Measurements from ENCODE around the gene AKT2. TPM values are rescaled to one million over a fixed set of nuclear protein-coding genes. Genes with fewer than 3 reads are reported as not detected.

Gene AKT2
- total RNA-seq, 2 experiments from 2014 or later, result 139 to 141 TPM

DNA sequence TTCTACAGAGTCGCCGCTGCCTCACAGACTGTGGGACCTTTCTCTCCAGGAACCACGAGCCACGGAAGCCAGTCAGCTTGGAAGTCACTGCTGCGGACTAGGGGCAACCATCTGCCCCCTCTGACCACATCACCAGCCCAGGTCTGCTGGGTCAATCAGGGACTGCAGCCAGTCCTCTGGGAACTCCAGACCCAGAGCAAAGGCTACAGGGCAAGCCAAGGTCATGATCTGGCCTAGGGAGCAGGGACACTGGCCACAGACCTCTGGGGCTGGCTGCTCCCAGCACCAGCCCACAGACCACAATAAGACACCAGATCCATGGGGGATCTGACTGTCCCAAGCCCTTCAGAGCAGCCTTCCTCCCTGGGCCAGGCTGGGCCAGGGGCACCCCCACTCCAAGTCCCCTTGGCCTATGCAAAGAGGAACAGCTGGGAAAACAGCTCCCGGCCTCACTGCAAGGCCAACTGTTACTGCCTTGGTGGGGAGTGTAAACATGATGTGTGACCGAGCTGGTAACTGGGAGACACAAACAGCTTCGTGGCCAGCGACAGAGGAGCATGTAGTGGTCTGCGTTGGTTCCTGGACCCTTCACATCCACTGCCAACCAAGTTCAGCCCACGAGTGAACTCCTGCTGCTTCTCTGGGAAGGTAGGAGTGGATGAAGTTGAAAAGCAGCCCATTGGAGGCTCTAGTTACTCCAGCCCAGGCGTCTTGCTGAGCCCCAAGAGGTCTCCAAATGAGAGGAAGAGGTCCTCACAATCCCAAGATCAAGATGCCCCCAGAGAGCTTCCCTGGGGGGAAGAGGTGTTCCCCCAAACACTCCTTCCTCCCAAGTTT lies 1.5 kb downstream of the AKT2 start:
- Mint-ChIP-seq H3K4me1 (peaks cover 51% of the 10 kb centered on the region), H3K27ac (peak overlapping the region; percentile 99), H3K36me3 (peaks cover 6% of the 10 kb centered on the region), H3K27me3 (no peaks in the 10 kb centered on the region), H3K9me3 (no peaks in the 10 kb centered on the region), H3K4me3 (peak overlapping the region; percentile 98)
- DNase-seq, result no peak

DNA sequence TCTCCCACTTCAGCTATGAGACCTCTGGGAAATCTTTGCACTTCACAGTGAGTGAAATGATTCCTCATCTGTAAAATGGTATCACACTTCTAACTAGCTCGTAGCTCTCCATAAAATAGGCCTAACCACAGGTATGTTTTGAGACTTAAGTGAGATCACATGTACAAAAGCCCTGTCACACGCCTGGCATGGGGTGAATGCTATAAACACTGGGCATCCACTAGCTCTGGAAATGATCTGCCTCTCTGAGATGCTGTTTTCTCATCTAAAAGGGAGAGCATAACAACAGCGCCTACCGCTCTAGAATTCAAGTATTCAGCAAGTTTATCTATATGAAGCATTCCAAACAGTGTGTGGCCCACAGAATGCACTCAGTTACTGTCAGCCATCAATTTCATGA lies 2.2 kb downstream of the AKT2 start:
- no peaks in the 10 kb centered on the region for H3K9me3 Mint-ChIP-seq
- no peak for DNase-seq
- no peaks in the 10 kb centered on the region for H3K27me3 Mint-ChIP-seq
- peaks cover 6% of the 10 kb centered on the region for H3K36me3 Mint-ChIP-seq
- H3K27ac Mint-ChIP-seq, result peak overlapping the region; percentile 99
- peak overlapping the region; percentile 98 for H3K4me3 Mint-ChIP-seq
- H3K4me1 Mint-ChIP-seq, result peaks cover 58% of the 10 kb centered on the region

DNA sequence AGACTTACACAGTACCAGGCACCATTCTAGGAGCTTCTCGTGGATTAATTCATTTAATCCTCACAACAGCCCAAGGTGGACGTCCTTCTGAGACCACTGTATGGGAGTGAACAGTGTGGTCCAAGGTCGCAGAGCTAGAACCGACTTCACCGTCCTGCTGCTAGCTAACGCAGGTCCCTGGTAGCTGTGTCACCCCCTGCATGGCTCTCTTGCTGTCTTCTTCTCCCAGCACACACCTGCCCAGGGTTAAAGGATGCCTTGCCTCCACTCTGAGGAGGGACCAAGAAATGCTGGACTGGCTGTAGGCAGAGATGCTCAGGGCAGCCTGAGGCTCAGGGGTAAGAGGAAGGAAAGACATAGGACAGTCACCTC lies 3.0 kb downstream of the AKT2 start:
- DNase-seq, result no peak
- Mint-ChIP-seq H3K4me3 (no peak overlapping the region), H3K27me3 (no peaks in the 10 kb centered on the region), H3K36me3 (peaks cover 6% of the 10 kb centered on the region), H3K9me3 (no peaks in the 10 kb centered on the region), H3K4me1 (peaks cover 65% of the 10 kb centered on the region), H3K27ac (no peak overlapping the region)

DNA sequence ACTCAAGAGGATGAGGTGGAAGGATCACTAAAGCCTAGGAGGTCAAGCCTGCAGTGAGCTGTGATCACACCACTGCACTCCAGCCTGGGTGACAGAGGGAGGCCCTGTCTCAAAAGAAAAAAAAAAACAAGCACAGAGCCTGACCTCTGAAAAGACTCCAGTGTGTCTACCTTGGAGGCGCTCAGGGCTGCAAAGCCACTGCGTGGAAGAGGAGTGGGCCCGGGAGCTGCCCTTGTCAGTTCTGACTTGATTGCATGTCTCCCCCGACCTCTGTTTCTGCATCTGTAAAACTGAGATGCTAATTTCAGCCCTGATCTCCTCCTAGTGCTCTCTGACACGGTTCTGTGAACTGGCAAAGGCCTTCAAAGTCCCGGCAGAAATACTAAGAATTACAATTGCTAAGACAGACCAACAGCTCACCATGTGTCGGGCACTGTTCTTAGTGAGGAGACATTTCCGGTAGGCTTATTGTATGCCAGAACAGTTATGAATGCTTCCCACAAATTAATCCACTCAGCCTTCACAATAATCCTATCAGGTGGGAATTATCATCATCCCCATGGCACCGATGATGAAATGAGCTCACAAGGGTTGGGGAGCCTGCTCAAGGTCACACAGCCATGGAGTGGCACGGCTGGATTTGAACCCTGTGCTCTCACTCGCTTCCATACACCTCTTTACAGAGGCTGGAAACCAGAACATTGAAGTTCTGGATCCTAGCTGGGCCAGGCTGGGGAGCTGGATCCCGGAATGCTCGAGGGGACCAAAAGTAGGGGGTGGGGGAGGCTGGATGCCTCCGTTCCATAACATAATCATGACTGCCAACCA lies 3.5 kb downstream of the AKT2 start:
- Mint-ChIP-seq H3K27me3 (no peaks in the 10 kb centered on the region), H3K36me3 (peaks cover 6% of the 10 kb centered on the region), H3K4me3 (no peak overlapping the region), H3K4me1 (peaks cover 64% of the 10 kb centered on the region), H3K9me3 (no peaks in the 10 kb centered on the region), H3K27ac (peak overlapping the region; percentile 20)
- DNase-seq, result no peak

DNA sequence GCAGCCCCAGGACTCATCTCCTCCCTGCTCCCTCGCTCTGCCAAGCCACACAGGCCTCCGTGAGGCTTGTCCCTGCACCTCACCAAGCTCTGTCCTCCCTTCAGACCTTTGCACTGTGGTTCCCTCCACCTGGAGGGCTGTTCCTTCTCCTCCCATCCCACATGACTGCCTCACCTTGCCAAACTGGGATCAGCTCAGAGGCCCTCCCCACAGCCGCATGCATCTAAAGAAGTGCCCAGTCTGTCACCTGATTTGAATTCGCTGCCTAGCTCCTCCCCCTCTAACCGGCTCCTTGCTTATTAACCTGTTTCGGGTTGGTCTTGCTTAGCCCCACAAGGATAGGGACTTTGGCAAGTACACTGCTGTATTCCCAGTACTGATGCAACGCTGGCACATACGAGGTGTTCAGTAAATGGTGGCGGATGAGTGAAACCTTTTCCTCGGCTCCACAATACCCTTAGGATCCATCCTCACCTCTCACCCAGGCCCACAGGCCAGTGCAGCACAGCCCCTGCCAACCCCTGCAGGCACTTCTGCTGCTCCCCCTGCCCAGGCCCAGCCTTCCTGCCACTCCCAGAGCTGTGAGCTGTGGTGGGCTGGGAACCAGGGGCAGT lies 4.4 kb downstream of the AKT2 start:
- Mint-ChIP-seq H3K27ac (peak overlapping the region; percentile 60), H3K27me3 (no peaks in the 10 kb centered on the region), H3K4me3 (peak overlapping the region; percentile 16), H3K9me3 (no peaks in the 10 kb centered on the region), H3K4me1 (peaks cover 61% of the 10 kb centered on the region), H3K36me3 (peaks cover 6% of the 10 kb centered on the region)
- no peak for DNase-seq

DNA sequence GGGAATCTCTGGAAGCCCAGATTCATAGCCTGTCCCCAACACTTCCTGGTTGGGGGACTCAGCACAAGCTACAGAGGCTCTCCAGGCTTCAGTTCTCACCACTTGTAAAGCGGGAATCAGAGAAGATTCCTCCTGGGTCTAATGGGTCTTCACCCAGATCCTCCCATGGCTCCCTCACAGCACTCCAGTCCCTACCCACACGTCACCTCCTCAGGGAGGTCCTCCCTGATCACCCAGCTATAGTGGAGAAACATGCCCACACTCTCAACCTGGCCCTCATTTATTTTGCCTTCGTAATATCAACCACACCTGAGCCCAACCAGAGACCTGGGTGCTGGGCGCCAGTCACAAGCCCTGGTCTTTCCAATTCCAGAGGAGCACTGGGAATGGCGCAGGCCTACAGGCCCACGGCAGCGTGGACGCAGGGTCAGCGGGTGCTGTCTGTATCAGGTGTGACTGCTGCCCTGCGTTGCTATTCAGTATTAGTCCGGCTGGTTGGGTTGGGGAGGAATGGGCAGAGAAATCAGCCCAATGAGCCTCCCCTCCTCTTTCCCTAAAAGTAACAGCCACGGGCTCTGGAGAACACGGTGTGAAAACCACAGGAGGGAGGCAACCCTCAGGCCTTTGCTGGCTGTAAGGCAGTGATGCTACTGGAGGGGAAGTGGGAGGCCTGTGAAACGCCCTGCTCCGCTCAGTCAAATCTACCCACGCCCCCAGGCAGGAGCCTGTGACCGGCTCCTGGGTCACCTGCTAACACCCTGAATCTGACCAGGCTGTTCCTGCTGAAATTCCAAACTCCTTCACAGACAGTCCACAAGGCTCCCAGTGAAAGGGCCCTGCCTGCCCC lies 5.2 kb downstream of the AKT2 start:
- H3K27me3 Mint-ChIP-seq, result no peaks in the 10 kb centered on the region
- peak overlapping the region; percentile 16 for H3K4me3 Mint-ChIP-seq
- DNase-seq, result no peak
- peaks cover 63% of the 10 kb centered on the region for H3K4me1 Mint-ChIP-seq
- H3K27ac Mint-ChIP-seq, result peak overlapping the region; percentile 60
- no peaks in the 10 kb centered on the region for H3K9me3 Mint-ChIP-seq
- H3K36me3 Mint-ChIP-seq, result peaks cover 6% of the 10 kb centered on the region

DNA sequence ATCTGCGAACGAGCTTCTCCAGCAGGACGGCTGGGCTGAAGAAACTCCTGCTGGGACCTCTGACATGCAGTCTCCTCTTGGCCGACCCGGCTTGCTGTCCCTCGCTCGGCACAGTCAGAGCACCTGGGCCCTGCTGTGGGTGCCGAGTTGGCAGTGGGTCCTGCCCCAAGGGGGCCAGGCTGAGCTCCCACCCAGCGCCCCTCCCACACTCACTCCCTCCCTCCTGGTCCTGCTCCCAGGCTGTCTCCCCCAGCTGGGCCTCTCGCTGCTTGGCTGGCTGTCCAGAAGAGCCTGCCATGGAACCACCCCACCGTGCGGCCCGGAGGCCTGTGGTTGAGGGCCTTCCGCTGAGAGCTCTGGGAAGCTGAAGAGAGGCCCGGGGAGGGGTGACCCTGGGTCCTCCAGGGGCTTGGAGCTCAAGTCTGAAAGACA lies 6.0 kb downstream of the AKT2 start:
- H3K4me1 Mint-ChIP-seq, result peaks cover 69% of the 10 kb centered on the region

DNA sequence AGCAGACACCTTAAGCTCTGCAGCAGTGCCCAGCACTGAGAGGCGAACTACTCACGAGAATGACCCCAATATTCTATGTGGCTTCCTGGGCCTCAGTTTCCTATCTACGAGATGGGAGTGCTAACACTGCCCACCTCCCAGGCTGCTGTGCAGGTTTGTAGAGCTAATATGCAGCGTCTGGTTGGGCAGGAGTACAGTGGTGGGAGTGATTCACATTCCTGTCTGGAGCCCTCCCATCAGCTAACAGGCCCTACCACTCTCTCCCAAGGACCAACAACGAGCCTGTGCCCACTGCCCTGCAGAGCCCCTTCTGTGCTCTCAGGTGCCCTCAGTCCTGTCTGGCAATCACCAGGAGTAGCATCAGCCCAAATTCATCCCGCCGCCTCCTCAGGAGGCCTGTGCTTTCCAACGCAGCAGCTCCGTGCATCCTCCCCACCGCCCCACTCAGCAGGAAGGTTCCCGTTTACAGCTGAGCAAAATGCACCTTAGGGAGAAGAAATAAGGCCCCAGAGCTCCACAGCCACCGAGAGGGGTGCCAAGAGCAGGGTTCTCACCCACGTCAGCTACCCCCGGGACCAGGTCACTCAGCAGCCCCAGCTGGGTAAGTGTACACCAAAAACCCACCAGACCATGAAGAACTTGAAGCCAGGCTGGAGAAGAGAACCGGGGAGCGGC lies 6.6 kb downstream of the AKT2 start:
- DNase-seq, result no peak
- Mint-ChIP-seq H3K4me3 (no peak overlapping the region), H3K27me3 (no peaks in the 10 kb centered on the region), H3K27ac (no peak overlapping the region), H3K9me3 (no peaks in the 10 kb centered on the region), H3K4me1 (peaks cover 69% of the 10 kb centered on the region), H3K36me3 (peaks cover 2% of the 10 kb centered on the region)

More for the DNA sequence above, 6.0 kb downstream of the AKT2 start:
- H3K4me3 Mint-ChIP-seq, result no peak overlapping the region
- peaks cover 2% of the 10 kb centered on the region for H3K36me3 Mint-ChIP-seq
- DNase-seq, result no peak
- H3K27me3 Mint-ChIP-seq, result no peaks in the 10 kb centered on the region
- no peaks in the 10 kb centered on the region for H3K9me3 Mint-ChIP-seq
- no peak overlapping the region for H3K27ac Mint-ChIP-seq

DNA sequence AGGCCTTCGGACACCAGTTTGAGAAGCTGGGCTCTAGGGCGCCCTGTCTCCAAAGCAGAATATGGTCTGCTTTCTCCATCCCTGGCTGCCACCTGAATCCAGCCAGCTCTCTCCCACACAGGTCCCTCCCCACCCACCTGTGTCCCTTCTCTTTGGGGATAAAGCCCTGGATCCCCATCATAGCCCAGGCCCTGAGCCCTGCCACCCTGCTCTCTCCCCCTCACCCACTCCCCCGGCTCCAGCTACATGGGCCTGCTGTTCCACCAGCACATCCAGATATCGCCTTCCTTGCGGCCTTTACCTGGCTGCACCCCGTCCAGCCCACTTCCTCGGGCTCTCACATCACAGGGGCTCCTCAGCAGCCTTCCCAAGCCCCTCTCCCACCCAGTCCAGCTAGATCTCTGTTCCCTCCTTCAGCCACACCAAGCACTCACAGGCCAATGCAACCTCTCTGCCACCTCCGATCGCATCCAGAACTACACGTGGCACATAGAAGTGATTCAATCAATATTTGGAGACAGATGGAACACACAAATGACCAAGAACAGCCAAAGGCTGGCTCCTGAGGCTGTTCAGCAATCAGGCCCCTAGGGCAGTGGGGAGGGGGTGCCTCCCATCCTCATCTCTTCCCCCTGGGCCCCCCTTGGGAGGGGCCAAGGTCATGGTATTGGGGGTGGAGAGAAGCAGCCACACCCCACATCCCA lies 7.6 kb downstream of the AKT2 start:
- Mint-ChIP-seq H3K36me3 (peaks cover 2% of the 10 kb centered on the region), H3K4me3 (no peak overlapping the region), H3K27ac (peak overlapping the region; percentile 50), H3K27me3 (no peaks in the 10 kb centered on the region), H3K4me1 (peaks cover 65% of the 10 kb centered on the region), H3K9me3 (no peaks in the 10 kb centered on the region)
- no peak for DNase-seq

DNA sequence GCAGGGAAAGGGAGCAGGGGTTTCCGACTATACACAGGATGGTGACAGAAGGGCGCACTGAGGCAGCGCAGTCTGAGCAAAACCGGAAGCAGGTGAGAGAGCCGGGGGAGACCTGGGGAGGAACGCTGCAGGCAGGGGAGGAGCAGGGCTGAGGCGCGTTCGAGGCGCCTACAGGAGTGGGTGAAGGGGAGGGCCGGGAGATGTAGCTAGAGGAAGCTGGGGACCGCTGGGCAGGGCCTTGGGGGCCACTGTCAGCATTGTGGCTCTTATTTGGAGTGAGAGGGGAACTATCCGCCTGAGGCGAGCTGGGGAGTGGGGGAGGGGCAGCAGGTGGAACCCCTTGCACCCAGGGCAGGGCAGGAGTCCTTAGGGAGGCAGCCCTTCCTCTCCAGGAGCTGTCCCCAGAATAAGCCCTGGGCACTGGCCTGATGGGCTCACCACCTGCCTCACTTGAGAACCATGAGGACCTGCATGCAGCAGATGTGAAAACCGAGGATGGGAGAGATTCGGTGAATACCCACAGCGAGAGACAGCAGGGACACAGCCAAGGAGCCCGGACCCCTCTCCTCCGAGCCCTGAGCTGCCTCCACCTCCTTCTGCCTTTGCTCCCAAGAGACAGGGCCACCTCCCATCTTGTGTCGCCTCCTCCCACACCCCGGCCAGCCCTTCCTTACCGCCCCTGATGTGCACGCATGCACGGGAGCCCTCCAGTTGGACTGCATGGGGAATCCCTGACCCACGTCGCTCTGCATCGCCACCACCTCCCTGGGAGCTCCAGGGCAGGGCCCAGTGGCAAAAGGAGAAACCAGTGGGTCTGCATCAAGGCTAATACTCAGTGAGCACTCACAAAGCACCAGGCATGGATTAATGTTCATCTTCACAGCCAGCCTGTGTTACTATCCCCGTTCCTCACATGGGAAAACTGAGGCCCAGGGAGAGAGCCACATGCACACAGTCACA lies 10.3 kb downstream of the AKT2 start:
- peak overlapping the region; percentile 59 for H3K4me3 Mint-ChIP-seq
- H3K27ac Mint-ChIP-seq, result peak overlapping the region; percentile 57
- H3K27me3 Mint-ChIP-seq, result no peaks in the 10 kb centered on the region
- H3K9me3 Mint-ChIP-seq, result no peaks in the 10 kb centered on the region
- peaks cover 9% of the 10 kb centered on the region for H3K36me3 Mint-ChIP-seq
- DNase-seq, result peak; percentile 36
- peaks cover 63% of the 10 kb centered on the region for H3K4me1 Mint-ChIP-seq

DNA sequence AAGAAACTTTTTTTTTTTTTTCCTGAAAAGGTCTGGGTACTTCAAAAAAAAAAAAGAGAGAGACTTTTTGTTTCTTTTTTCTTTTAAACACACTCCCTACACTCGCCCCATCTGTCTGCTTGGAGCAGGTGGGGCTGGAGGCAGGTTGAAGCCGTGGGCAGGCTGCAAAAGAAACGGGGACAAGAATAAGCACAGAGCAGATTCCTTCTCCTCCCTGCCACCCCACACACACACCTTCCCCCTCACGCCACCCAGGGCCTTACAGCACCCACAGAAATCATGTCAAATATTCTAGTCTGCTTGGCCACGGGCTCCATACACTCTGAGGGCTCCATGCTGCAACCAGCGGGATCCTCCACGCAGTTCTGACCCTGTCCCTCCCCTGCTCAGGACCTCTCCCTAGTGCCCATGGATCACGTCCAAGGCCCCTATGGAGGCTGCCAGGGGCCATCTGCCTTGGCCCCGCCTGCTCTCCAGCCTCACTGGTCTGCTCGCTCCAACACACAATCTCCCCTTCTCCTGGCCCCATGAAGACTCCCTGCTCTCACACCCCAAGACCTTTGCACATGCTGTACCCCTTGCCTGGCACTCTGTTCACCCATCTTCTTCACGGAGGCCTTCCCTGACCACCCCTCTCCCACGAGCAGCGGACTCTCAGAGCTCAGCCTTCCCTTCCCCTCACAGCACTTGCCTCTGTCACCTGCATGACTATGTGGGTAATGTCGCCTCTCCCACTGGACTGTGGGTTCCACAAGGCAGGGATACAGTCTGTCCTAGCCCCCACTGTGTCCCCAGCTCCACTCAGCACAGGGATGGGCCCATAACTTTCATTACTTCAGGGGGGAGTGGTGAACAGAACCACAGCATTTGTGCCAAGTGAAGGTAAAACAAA lies 11.4 kb downstream of the AKT2 start:
- peaks cover 9% of the 10 kb centered on the region for H3K36me3 Mint-ChIP-seq
- no peaks in the 10 kb centered on the region for H3K27me3 Mint-ChIP-seq
- H3K4me3 Mint-ChIP-seq, result no peak overlapping the region
- peaks cover 69% of the 10 kb centered on the region for H3K4me1 Mint-ChIP-seq
- no peak for DNase-seq
- H3K27ac Mint-ChIP-seq, result no peak overlapping the region
- no peaks in the 10 kb centered on the region for H3K9me3 Mint-ChIP-seq

DNA sequence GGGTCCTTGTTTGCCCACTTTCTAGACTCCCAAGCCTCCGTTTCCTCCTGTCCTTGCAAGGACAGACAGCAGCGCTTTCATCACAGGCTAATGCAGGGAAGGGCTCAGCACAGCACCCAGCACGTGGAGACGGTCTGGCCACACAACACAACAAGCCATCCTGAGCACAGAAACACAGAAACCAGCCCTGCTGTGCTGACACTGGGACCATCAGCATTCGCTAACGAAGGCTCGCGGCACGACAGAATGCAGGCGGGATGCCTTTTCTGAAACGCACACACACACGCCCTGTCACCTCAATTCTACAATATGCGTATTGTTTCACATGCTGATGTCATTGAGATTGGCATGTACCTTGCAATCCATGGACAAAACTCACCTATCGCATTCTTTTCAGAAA lies 12.9 kb downstream of the AKT2 start:
- Mint-ChIP-seq H3K36me3 (peaks cover 9% of the 10 kb centered on the region), H3K9me3 (no peaks in the 10 kb centered on the region), H3K27ac (peak overlapping the region; percentile 56), H3K4me3 (no peak overlapping the region), H3K4me1 (peaks cover 61% of the 10 kb centered on the region), H3K27me3 (no peaks in the 10 kb centered on the region)
- no peak for DNase-seq
